Left colon (tissue), 2 donors: ENCODE results near the gene RELT. TPM values are rescaled to one million over a fixed set of nuclear protein-coding genes. Genes with fewer than 3 reads are reported as not detected.
A peak's percentile ranks its signal among the peaks of the same experiment; 100 is the strongest.

Experiments used
- ATAC-seq: fragments of 200-7000 bp; cut with Tn5 transposase; one replicate; pipeline ENCODE4 v1.9.1; 2020; ENCODE audit warnings: mild to moderate bottlenecking, moderate library complexity
- DNase-seq, 2 donors: peaks; one replicate each; pipeline ENCODE4 v3.0.0-alpha.2; 2020
- intact Hi-C, 2 donors: fragments of 100-400 bp; cut with DNase I in 1 of 2; cut with micrococcal nuclease in 1 of 2; formaldehyde crosslinking; loops; one replicate each; pipeline versions ENCODE4 v1.11.2 to v1.14.0; 2022; cut with DNase I, micrococcal nuclease
- total RNA-seq, 2 donors: library from RNA; stranded (reverse); fragmentation: NEBNext Ultra II Directional; extraction: Animal tissue kit (Norgen Biotek cat#: 25700); gene quantifications; one replicate each; pipeline ENCODE4 v1.2.1, GENCODE V29; 2021
- donor health status: DM: no; HTN: no; CAD: no.
- donor health status: DM: yes; HTN: yes; CAD: no.

RELT gene
- total RNA-seq, 2 donors from 2014 or later = 2.6 to 3.1 TPM

GRCh38 chr11:73397468-73398131 is 21.4 kb downstream of the RELT start:
- intact Hi-C loops = no loop called here
- DNase-seq (no peak), ATAC-seq (no peak)

DNA sequence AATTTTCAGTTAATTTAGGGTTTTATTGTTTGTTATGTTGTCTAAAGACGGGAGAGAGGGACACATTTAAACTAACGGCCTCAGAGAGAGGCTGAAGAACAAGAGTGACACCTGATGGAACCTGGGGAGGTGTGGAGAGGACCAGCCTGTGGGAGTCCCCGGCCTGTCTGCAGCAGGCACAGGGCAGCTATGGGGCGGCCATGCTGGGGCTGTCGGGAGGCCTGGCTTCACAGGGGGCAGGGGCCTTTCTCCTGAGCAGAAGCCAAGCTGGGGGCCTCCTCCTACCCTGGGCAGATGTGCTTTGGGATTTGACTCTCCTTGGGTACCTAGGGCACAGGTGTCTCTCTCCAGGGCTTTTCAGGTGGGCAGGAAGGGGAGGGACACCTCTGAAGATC is 21.9 kb downstream of the RELT start:
- ATAC-seq (no peak), DNase-seq (no peak)

GRCh38 chr11:73398721-73399120 is 22.5 kb downstream of the RELT start:
- ATAC-seq (no peak), DNase-seq (no peak)
- intact Hi-C loops = no loop called here

More for the DNA sequence above, 21.9 kb downstream of the RELT start:
- intact Hi-C loops = no loop called here

DNA sequence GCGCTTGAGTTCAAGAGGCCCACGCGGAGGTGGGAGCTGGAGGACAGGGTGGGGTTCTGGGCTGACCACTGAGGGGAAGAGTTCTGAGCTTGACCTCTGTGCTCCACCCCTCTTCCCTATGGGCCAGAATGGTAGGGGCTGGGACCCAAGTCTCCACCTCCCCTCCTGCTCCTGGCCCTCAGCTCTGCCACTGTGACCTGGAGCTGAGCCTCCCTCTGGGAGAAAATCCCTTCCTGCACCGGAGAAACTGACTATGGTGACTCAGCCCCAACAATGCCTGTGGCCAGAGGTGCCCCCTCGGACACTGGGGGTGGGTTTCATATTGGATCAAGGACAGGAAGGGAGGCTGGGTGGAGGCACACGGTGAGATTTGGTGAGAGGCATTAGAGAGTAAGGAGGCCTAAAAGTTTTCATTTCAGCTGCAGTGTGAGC is 23.0 kb downstream of the RELT start:
- intact Hi-C loops = no loop called here
- ATAC-seq (no peak), DNase-seq (no peak)

- DNase-seq (no peak), ATAC-seq (no peak)
- intact Hi-C loops = loop anchor here in 1 of 2 donors (10.0 kb wide), 1 partner anchor 255 kb away; no protein-coding TSS in a partner anchor
Observed at GRCh38 chr11:73399636-73400035, 23.4 kb downstream of the RELT start.

DNA sequence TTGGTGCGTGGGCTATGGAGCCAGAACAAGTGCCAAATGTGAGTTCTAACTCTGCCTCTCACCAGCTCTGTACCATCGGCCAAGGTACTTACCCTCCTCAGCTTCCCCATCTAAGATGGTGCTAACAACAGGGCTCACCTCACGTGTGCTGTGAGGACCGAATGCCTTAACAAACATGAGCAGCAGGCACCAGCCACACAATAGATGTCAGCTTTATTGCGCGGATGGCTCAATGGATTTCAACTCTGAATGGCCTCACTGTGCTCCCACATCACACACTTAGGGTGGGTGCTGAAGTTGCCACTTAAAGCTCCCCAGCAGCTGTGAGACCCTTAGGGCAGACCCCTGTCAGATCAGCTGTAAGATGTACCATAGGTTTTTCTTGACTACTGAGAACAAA is 24.1 kb downstream of the RELT start:
- no peak for DNase-seq
- intact Hi-C loops = loop anchor here in 1 of 2 donors (10.0 kb wide), 1 partner anchor 255 kb away; no protein-coding TSS in a partner anchor
- ATAC-seq = no peak

GRCh38 chr11:73401217-73401923 is 25.2 kb downstream of the RELT start:
- DNase-seq (no peak), ATAC-seq (no peak)
- intact Hi-C loops = loop anchor here in 1 of 2 donors (10.0 kb wide), 1 partner anchor 253 kb away; no protein-coding TSS in a partner anchor

DNA sequence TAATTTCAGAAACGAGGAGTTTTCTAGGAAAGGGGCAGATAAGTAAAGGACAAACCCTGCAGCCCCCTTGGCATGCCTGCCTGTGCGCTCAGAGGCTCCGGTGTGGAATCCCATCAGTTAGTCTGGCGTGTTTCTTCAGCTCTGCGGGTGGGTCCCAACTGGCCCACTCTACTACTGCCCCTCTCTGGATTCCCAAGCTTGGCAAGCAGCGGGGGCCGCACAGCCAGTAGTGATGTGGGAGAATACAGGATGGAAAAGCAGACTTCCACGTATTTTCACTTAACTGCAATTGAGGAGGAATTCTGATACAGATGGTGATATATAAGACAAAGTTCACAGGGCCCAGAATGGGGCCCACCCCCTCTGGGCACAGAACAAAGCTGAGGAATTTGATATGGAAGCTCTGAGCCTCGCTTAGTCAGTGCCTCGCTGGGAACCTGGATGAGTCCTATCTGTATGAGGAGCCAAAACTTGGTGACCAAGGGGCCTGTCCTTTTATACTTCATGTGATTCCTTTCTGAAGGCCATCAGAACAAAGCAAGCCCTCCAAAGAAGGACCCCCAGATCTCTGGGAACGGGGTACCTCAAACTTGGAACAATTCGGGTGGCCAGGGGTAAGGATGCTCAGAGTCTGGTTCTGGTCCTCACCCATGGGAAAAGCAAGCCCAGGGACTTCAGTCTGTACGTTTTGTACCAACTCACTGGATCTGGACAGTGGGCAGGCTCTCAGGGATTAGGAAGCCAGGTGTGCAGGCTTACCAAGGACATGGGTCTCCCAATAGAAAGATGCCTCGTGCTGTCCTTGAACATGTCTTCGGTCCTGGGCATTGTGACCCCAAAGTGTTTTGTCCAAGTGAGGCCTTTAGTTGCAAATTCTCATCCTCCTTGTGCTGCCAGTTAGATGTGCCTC is 26.0 kb downstream of the RELT start:
- ATAC-seq (no peak), DNase-seq (no peak)
- intact Hi-C loops = loop anchor here in 1 of 2 donors (10.0 kb wide), 1 partner anchor 253 kb away; no protein-coding TSS in a partner anchor

GRCh38 chr11:73402834-73403185 is 26.6 kb downstream of the RELT start:
- ATAC-seq (peak; percentile 32), DNase-seq (no peak)
- intact Hi-C loops = loop anchor here in 1 of 2 donors (10.0 kb wide), 1 partner anchor 252 kb away; no protein-coding TSS in a partner anchor

- ATAC-seq (no peak), DNase-seq (no peak)
- intact Hi-C loops = loop anchor here in 1 of 2 donors (10.0 kb wide), 1 partner anchor 251 kb away; no protein-coding TSS in a partner anchor
Observed at GRCh38 chr11:73403541-73403940, 27.3 kb downstream of the RELT start.

GRCh38 chr11:73404048-73404447 is 27.8 kb downstream of the RELT start:
- intact Hi-C loops = loop anchor here in 1 of 2 donors (10.0 kb wide), 1 partner anchor 251 kb away; no protein-coding TSS in a partner anchor
- ATAC-seq (peak; percentile 90), DNase-seq (no peak)

GRCh38 chr11:73404506-73405145 is 28.4 kb downstream of the RELT start:
- DNase-seq (no peak), ATAC-seq (no peak)
- intact Hi-C loops = loop anchor here in 1 of 2 donors (10.0 kb wide), 1 partner anchor 250 kb away; no protein-coding TSS in a partner anchor

DNA sequence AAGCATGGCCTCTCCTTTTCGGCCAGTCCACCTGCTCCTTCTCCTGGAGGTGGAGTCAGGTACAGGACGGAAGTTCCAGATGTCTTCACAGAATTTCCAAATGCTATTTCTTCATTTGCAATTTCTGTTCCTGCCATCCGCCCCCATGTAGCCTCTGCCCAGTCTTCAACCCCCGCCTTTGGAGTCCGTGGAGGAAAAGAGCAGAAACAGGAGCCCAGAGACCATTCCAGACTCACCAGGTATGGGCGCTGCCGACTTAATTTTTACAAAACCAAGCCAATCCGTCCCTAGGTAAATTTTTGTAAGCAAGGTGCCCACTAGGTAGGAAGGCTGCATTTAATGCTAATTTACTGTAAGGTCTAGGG is 28.9 kb downstream of the RELT start:
- DNase-seq (no peak), ATAC-seq (no peak)
- intact Hi-C loops = loop anchor here in 1 of 2 donors (10.0 kb wide), 1 partner anchor 250 kb away; no protein-coding TSS in a partner anchor

- ATAC-seq = no peak
- no peak for DNase-seq
- intact Hi-C loops = loop anchor here in 1 of 2 donors (10.0 kb wide), 1 partner anchor 249 kb away; no protein-coding TSS in a partner anchor
Observed at GRCh38 chr11:73406131-73406530, 29.9 kb downstream of the RELT start.

DNA sequence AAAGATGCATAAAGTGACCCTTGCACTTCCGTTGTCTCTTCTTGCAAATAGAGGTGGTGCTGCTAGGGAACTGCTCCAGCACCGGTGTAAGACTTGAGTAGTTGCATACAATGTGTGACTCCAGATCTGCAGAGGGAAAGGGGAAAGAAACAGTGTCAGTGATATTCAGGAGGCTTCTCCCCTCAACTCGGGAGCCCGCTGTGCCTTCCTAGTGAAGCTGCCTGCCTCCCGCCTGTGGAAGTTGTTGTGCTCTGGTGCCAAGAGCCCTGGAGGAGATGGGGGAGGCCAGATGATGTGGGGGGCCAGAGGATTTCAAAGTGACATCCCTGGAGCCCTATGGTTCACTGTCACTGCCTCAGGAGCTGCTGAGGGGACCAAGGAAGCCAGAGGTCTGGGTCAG is 30.4 kb downstream of the RELT start:
- no peak for ATAC-seq
- intact Hi-C loops = loop anchor here in 1 of 2 donors (10.0 kb wide), 1 partner anchor 248 kb away; no protein-coding TSS in a partner anchor
- DNase-seq = no peak

DNA sequence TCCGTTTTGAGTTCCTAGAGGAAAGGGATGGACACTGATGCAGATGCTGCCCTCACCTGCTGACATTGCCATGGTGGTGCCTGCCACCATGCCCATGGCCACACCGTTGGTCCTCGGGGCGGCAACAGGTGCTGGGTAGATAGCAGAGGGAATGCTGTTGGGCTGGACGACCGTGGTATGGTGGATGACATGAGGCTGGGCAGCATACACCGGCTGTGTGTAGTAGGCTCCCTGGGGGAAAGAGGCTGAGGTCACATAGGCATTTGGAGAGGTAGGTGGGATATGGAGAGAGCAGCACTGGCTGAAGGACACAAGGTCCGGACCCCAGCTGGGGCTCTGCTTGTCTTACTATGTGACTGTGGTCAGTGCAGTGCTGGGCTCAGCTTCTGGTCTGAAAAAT is 33.2 kb downstream of the RELT start:
- DNase-seq = no peak
- no peak for ATAC-seq
- intact Hi-C loops = loop anchor here in 1 of 2 donors (10.0 kb wide), 1 partner anchor 245 kb away; no protein-coding TSS in a partner anchor

DNA sequence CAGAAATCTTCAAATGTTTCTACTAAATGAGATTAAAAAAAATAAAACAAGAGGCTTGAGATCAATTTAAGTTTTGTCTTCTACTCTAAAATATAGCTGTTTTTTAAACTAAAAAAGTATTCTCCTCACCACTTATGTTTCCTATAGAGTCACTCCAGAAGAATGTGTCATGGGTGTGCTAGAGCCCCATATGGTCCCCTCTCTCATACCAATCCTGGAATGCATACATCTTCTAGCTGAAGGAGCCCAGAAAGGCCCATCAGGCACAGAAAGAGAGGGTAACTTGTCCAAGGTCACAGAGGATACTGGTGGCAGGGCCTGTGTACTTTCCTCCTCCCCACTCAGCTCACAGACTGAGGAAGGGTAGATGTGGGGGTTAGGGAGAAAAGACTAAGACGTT is 34.4 kb downstream of the RELT start:
- ATAC-seq (no peak), DNase-seq (no peak)
- intact Hi-C loops = no loop called here

DNA sequence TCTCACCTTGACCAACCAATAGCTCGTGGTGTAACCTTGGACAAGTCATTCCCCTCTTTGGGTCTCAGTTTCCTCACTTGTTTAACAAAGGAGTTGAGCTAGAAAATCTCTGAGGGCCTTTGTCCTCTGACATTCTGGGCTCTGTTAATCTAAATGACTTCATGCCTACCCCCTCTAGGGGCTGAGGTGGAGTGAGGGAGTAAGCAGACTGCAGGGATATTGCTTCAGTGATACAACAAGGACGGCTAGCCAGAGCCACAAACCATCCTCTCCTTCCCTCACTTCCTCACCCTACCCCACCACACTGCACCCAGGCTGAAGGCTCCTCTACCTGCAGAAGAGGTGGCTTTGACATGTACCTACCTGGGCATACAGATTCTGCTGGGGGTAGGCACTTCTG is 34.8 kb downstream of the RELT start:
- ATAC-seq (no peak), DNase-seq (no peak)
- intact Hi-C loops = no loop called here
